ENCODE measurements around the gene ZNF443.
"Not testable (repeated sequence)": the region's sequence is repeated elsewhere in the genome, so short reads cannot be mapped to it uniquely, and the experiment has no call there.

Gene ZNF443

GRCh38 chr19:12440541-12441316 lies at the start of gene ZNF443:
TSS of gene ZNF443 (minus strand) at chr19:12441021. CDS start at chr19:12440914, 107 bp downstream.
- peak; percentile 95 for DNase-seq (ENCODE audit: low read depth)

- not testable (repeated sequence) for DNase-seq (ENCODE audit: low read depth)
Observed at GRCh38 chr19:12486265-12486783, 45.5 kb upstream of the ZNF443 start.

GRCh38 chr19:12485571-12485970 lies 44.8 kb upstream of the ZNF443 start:
- no peak for DNase-seq (ENCODE audit: low read depth)

- no peak for DNase-seq (ENCODE audit: low read depth)
Observed at GRCh38 chr19:12485052-12485416, 44.2 kb upstream of the ZNF443 start.

GRCh38 chr19:12484371-12485051 lies 43.7 kb upstream of the ZNF443 start, which contains the start of gene ZNF709:
TSS of gene ZNF709 (minus strand) at chr19:12484816. CDS start at chr19:12484657, 159 bp downstream.
- peak; percentile 75 for DNase-seq (ENCODE audit: low read depth)

- DNase-seq (ENCODE audit: low read depth): no peak
Observed at GRCh38 chr19:12484011-12484370, 43.2 kb upstream of the ZNF443 start.

GRCh38 chr19:12482509-12482886 lies 41.7 kb upstream of the ZNF443 start:
- no peak for DNase-seq (ENCODE audit: low read depth)

GRCh38 chr19:12481781-12482508 lies 41.1 kb upstream of the ZNF443 start:
- DNase-seq (ENCODE audit: low read depth): no peak

- DNase-seq (ENCODE audit: low read depth): no peak
Observed at GRCh38 chr19:12478234-12478941, 37.6 kb upstream of the ZNF443 start.

- not testable (repeated sequence) for DNase-seq (ENCODE audit: low read depth)
Observed at GRCh38 chr19:12467651-12468050, 26.8 kb upstream of the ZNF443 start.

- DNase-seq (ENCODE audit: low read depth): no peak
Observed at GRCh38 chr19:12465211-12465610, 24.4 kb upstream of the ZNF443 start.

GRCh38 chr19:12464769-12465168 lies 23.9 kb upstream of the ZNF443 start:
- DNase-seq (ENCODE audit: low read depth): no peak

GRCh38 chr19:12464139-12464538 lies 23.3 kb upstream of the ZNF443 start:
- DNase-seq (ENCODE audit: low read depth): not testable (repeated sequence)

GRCh38 chr19:12453495-12453894 lies 12.7 kb upstream of the ZNF443 start:
- DNase-seq (ENCODE audit: low read depth): no peak

- no peak for DNase-seq (ENCODE audit: low read depth)
Observed at GRCh38 chr19:12450844-12451243, 10.0 kb upstream of the ZNF443 start.

- DNase-seq (ENCODE audit: low read depth): no peak
Observed at GRCh38 chr19:12448808-12449207, 8.0 kb upstream of the ZNF443 start.

- peak; percentile 18 for DNase-seq (ENCODE audit: low read depth)
Observed at GRCh38 chr19:12439686-12440540, 908 bp downstream of the ZNF443 start.

- not testable (repeated sequence) for DNase-seq (ENCODE audit: low read depth)
Observed at GRCh38 chr19:12430726-12431299, 10.0 kb downstream of the ZNF443 start.

- DNase-seq (ENCODE audit: low read depth): no peak
Observed at GRCh38 chr19:12425888-12426274, 14.9 kb downstream of the ZNF443 start.

GRCh38 chr19:12425236-12425887 lies 15.5 kb downstream of the ZNF443 start:
- DNase-seq (ENCODE audit: low read depth): no peak
